ENCODE results near the gene SGCA. TPM values are rescaled to one million over a fixed set of nuclear protein-coding genes. Genes with fewer than 3 reads are reported as not detected.

SGCA gene
- total and polyA plus RNA-seq, 2 experiments from 2014 or later: 0.19 TPM; not detected in 1

DNA sequence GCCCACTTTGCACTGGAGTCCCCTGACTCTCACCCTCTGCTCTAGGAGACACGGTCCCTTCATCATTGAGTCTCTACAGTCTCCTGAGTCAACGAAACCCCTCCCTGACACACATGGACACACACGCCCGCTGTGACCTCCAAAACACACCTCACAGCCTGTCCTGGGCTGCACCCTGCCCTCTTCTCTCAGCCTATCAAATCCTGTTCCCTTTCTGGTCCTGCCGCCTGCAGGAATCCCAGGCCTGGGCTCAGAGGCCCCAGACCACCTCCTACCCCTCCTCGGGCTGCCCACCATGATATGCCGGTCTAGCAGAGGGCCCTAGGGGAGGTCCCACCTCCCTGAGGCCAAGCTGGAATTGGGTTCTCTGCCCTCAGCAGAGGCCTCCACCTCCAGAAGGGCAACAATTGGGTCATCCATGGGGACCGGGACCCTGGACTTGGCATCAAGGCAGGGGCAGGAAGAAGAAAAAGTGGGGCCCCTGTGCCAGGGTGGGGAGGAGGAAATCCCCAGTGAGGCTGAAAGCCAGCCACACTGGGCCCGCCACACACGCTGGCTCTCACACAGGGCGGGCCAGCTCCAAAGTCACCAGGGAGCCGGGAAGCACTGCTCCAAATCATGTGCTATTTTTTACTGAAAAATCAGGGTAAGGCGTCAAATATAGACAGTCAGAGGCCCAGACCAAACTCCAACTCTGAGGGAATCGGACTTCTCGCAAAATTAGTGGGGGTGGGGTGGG is 18.7 kb upstream of the SGCA start:
- H3K9me2 ChIP-seq (ENCODE audit: insufficient read depth): no peaks in the 10 kb centered on the region
- peaks cover 21% of the 10 kb centered on the region for H3K4me1 ChIP-seq (ENCODE audit: insufficient read depth)
- 0 out of 2 replicates have a peak overlapping the region, but pooled peaks have one; percentile 58 for H3K27ac Mint-ChIP-seq
- H4K20me1 ChIP-seq (replicated peaks; ENCODE audit: insufficient read depth): no peaks in the 10 kb centered on the region
- peaks cover 30% of the 10 kb centered on the region for H3K27me3 ChIP-seq (ENCODE audit: insufficient read depth)
- peaks cover 30% of the 10 kb centered on the region for H3K27me3 Mint-ChIP-seq (ENCODE audit: insufficient read depth, low read depth, poor library complexity)
- peaks cover 19% of the 10 kb centered on the region for H3K36me3 Mint-ChIP-seq (ENCODE audit: low read depth)
- peak overlapping the region; percentile 94 for H3K4me2 ChIP-seq
- H3K4me3 ChIP-seq: peak overlapping the region; percentile 87; the same call in 1 of the 2 replicates
- ATAC-seq (no peak), DNase-seq (ENCODE audit: low spot score) (no peak)
- no peaks in the 10 kb centered on the region for H3K36me3 ChIP-seq (ENCODE audit: insufficient read depth)
- TF ChIP-seq, protein P1, sequence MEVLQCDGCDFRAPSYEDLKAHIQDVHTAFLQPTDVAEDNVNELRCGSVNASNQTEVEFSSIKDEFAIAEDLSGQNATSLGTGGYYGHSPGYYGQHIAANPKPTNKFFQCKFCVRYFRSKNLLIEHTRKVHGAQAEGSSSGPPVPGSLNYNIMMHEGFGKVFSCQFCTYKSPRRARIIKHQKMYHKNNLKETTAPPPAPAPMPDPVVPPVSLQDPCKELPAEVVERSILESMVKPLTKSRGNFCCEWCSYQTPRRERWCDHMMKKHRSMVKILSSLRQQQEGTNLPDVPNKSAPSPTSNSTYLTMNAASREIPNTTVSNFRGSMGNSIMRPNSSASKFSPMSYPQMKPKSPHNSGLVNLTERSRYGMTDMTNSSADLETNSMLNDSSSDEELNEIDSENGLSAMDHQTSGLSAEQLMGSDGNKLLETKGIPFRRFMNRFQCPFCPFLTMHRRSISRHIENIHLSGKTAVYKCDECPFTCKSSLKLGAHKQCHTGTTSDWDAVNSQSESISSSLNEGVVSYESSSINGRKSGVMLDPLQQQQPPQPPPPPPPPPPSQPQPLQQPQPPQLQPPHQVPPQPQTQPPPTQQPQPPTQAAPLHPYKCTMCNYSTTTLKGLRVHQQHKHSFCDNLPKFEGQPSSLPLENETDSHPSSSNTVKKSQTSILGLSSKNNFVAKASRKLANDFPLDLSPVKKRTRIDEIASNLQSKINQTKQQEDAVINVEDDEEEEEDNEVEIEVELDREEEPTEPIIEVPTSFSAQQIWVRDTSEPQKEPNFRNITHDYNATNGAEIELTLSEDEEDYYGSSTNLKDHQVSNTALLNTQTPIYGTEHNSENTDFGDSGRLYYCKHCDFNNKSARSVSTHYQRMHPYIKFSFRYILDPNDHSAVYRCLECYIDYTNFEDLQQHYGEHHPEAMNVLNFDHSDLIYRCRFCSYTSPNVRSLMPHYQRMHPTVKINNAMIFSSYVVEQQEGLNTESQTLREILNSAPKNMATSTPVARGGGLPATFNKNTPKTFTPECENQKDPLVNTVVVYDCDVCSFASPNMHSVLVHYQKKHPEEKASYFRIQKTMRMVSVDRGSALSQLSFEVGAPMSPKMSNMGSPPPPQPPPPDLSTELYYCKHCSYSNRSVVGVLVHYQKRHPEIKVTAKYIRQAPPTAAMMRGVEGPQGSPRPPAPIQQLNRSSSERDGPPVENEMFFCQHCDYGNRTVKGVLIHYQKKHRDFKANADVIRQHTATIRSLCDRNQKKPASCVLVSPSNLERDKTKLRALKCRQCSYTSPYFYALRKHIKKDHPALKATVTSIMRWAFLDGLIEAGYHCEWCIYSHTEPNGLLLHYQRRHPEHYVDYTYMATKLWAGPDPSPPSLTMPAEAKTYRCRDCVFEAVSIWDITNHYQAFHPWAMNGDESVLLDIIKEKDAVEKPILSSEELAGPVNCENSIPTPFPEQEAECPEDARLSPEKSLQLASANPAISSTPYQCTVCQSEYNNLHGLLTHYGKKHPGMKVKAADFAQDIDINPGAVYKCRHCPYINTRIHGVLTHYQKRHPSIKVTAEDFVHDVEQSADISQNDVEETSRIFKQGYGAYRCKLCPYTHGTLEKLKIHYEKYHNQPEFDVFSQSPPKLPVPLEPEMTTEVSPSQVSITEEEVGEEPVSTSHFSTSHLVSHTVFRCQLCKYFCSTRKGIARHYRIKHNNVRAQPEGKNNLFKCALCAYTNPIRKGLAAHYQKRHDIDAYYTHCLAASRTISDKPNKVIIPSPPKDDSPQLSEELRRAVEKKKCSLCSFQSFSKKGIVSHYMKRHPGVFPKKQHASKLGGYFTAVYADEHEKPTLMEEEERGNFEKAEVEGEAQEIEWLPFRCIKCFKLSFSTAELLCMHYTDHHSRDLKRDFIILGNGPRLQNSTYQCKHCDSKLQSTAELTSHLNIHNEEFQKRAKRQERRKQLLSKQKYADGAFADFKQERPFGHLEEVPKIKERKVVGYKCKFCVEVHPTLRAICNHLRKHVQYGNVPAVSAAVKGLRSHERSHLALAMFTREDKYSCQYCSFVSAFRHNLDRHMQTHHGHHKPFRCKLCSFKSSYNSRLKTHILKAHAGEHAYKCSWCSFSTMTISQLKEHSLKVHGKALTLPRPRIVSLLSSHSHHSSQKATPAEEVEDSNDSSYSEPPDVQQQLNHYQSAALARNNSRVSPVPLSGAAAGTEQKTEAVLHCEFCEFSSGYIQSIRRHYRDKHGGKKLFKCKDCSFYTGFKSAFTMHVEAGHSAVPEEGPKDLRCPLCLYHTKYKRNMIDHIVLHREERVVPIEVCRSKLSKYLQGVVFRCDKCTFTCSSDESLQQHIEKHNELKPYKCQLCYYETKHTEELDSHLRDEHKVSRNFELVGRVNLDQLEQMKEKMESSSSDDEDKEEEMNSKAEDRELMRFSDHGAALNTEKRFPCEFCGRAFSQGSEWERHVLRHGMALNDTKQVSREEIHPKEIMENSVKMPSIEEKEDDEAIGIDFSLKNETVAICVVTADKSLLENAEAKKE (CRISPR knock-in tag; IDR thresholded peaks at IDR 0.05): no peak
- TF ChIP-seq, protein P2, sequence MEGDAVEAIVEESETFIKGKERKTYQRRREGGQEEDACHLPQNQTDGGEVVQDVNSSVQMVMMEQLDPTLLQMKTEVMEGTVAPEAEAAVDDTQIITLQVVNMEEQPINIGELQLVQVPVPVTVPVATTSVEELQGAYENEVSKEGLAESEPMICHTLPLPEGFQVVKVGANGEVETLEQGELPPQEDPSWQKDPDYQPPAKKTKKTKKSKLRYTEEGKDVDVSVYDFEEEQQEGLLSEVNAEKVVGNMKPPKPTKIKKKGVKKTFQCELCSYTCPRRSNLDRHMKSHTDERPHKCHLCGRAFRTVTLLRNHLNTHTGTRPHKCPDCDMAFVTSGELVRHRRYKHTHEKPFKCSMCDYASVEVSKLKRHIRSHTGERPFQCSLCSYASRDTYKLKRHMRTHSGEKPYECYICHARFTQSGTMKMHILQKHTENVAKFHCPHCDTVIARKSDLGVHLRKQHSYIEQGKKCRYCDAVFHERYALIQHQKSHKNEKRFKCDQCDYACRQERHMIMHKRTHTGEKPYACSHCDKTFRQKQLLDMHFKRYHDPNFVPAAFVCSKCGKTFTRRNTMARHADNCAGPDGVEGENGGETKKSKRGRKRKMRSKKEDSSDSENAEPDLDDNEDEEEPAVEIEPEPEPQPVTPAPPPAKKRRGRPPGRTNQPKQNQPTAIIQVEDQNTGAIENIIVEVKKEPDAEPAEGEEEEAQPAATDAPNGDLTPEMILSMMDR (conservative IDR thresholded peaks at IDR 0.05; ENCODE audit: low read depth in 2 of 2): no peak
- TF ChIP-seq CREB1 (CRISPR knock-in tag; IDR thresholded peaks at IDR 0.05; ENCODE audit: low read depth) (no peak), EZH2 (IDR thresholded peaks at IDR 0.05; ENCODE audit: low read depth, unreplicated experiment) (no peak), ZNF331 (CRISPR knock-in tag; IDR thresholded peaks at IDR 0.05; ENCODE audit: low read depth) (no peak), JUNB (IDR thresholded peaks at IDR 0.05; ENCODE audit: unreplicated experiment) (no peak)
- H3K4me1 Mint-ChIP-seq: peaks cover 39% of the 10 kb centered on the region
- no peaks in the 10 kb centered on the region for H3K9me3 Mint-ChIP-seq
- peak overlapping the region; percentile 39 for H3K4me3 Mint-ChIP-seq
- no peaks in the 10 kb centered on the region for H3K79me2 ChIP-seq (replicated peaks; ENCODE audit: insufficient read depth)
- H3K27ac ChIP-seq (ENCODE audit: low read depth): no peak overlapping the region
- no peak overlapping the region for H2AFZ ChIP-seq
- peaks cover 5% of the 10 kb centered on the region; the same call in 1 of the 2 replicates for H3F3A ChIP-seq (replicated peaks; ENCODE audit: low read depth)

Data from GM23338 (cell line).